Measurements from ENCODE around the gene HPCAL4.

Gene HPCAL4

GRCh38 chr1:39691383-39692151, at the start of gene HPCAL4:
TSS of gene HPCAL4 (minus strand) at chr1:39691433. CDS start at chr1:39684603, 6,830 bp downstream.
- peak; percentile 35 for DNase-seq

GRCh38 chr1:39738622-39739366, 47.6 kb upstream of the HPCAL4 start, which contains the start of gene PPIE:
TSS of gene PPIE (plus strand) at chr1:39738882. CDS start at chr1:39738901, 19 bp downstream.
- DNase-seq: peak; percentile 68

- no peak for DNase-seq
Observed at GRCh38 chr1:39737546-39738169, 46.4 kb upstream of the HPCAL4 start.

- DNase-seq: no peak
Observed at GRCh38 chr1:39735731-39736130, 44.5 kb upstream of the HPCAL4 start.

GRCh38 chr1:39733161-39733560, 41.9 kb upstream of the HPCAL4 start:
- no peak for DNase-seq

- DNase-seq: no peak
Observed at GRCh38 chr1:39732730-39733129, 41.5 kb upstream of the HPCAL4 start.

GRCh38 chr1:39729842-39730241, 38.6 kb upstream of the HPCAL4 start:
- no peak for DNase-seq

GRCh38 chr1:39729030-39729429, 37.8 kb upstream of the HPCAL4 start:
- no peak for DNase-seq

GRCh38 chr1:39727932-39728317, 36.7 kb upstream of the HPCAL4 start:
- DNase-seq: no peak

GRCh38 chr1:39727221-39727931, 36.1 kb upstream of the HPCAL4 start:
- no peak for DNase-seq

GRCh38 chr1:39726600-39726999, 35.4 kb upstream of the HPCAL4 start:
- DNase-seq: no peak

GRCh38 chr1:39722495-39722894, 31.3 kb upstream of the HPCAL4 start:
- DNase-seq: no peak

- DNase-seq: no peak
Observed at GRCh38 chr1:39721664-39722063, 30.4 kb upstream of the HPCAL4 start.

GRCh38 chr1:39720094-39720999, 29.1 kb upstream of the HPCAL4 start:
- DNase-seq: peak; percentile 56

- DNase-seq: no peak
Observed at GRCh38 chr1:39717809-39718208, 26.6 kb upstream of the HPCAL4 start.

GRCh38 chr1:39713557-39713956, 22.3 kb upstream of the HPCAL4 start:
- DNase-seq: no peak

GRCh38 chr1:39711966-39712340, 20.7 kb upstream of the HPCAL4 start:
- no peak for DNase-seq

GRCh38 chr1:39711104-39711965, 20.1 kb upstream of the HPCAL4 start:
- no peak for DNase-seq

- no peak for DNase-seq
Observed at GRCh38 chr1:39707506-39707905, 16.3 kb upstream of the HPCAL4 start.

GRCh38 chr1:39704757-39705156, 13.5 kb upstream of the HPCAL4 start:
- DNase-seq: no peak

GRCh38 chr1:39701049-39701439, 9.8 kb upstream of the HPCAL4 start:
- DNase-seq: no peak

Measured in NCI-H2081 treated with DMSO at 0.1 percent for 48 hours (cell line).